PC-9 (cell line): ENCODE results near the gene SUSD5.

Experiments
- CTCF ChIP-seq: fragments of 200-600 bp; sonication (generic); conservative IDR thresholded peaks from 2 replicates; pipeline ENCODE4 v1.6.1; 2017; ENCODE audit warnings: mixed run types, antibody characterized with exemption, mild to moderate bottlenecking, moderate library complexity
- EZH2 ChIP-seq: fragments of 200-600 bp; sonication (generic); IDR thresholded peaks from 2 replicates; pipeline ENCODE4 v1.8.0; 2017; ENCODE audit warnings: antibody characterized with exemption, low read depth

- TF ChIP-seq CTCF (no peak), EZH2 (no peak)
Observed at GRCh38 chr3:33260104-33260503, 41.5 kb upstream of the SUSD5 start.
